Measurements from ENCODE around the gene TRIM45. TPM values are rescaled to one million over a fixed set of nuclear protein-coding genes. Genes with fewer than 3 reads are reported as not detected.
A peak's percentile ranks its signal among the peaks of the same experiment; 100 is the strongest.

TRIM45 gene
- total RNA-seq, 2 donors from 2014 or later, result 1.5 to 7.1 TPM

GRCh38 chr1:117070124-117070523, 51.4 kb downstream of the TRIM45 start:
- H3K27ac ChIP-seq, result no peak overlapping the region
- H3K36me3 ChIP-seq, result peaks cover 4% of the 10 kb centered on the region
- ATAC-seq (ENCODE audit: insufficient number of reproducible peaks, low FRiP score, low read depth), result no peak
- no peaks in the 10 kb centered on the region for H3K4me1 ChIP-seq (ENCODE audit: control insufficient read depth in 1 of 2, low read depth in 2 of 2)
- DNase-seq (ENCODE audit: low spot score), result no peak
- TF ChIP-seq CTCF (IDR thresholded peaks at IDR 0.05), result no peak
- no peaks in the 10 kb centered on the region for H3K9me3 ChIP-seq
- H3K4me3 ChIP-seq, result no peak overlapping the region
- no peaks in the 10 kb centered on the region for H3K27me3 ChIP-seq (replicated peaks; ENCODE audit: insufficient read depth)

DNA sequence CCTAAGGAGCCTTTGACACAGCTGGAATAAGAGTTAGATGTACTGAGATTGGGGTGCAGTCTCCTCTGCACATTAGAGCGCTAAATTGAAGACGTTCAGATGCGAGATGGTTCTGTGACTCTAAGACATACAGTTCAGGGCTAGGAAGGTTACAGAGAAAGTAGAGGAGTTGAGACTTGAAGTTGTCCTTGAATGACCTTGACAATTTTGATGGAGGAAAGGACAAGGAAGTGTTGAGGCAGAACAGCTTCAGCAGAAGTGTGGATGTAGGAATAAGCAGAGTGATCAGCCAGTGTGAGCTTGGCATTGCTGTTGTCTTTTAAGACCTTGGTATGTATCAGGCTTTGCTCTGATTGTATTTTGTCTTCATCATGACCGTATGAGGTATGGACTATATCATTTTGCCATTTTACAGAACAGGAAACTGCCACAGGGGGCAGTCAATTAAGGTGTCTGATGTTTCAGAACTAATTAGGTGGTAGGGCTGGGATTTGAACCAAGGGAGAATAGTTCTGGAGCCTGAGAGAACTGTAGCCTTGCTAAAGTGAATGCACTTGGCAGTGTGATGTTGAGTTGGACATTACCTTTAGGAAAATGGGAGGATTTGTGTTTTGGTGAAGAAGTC, 52.2 kb downstream of the TRIM45 start:
- no peaks in the 10 kb centered on the region for H3K9me3 ChIP-seq
- H3K36me3 ChIP-seq, result no peaks in the 10 kb centered on the region
- no peak overlapping the region for H3K27ac ChIP-seq
- ATAC-seq (ENCODE audit: insufficient number of reproducible peaks, low FRiP score, low read depth) (no peak), DNase-seq (ENCODE audit: low spot score) (no peak)
- no peaks in the 10 kb centered on the region for H3K4me1 ChIP-seq (ENCODE audit: control insufficient read depth in 1 of 2, low read depth in 2 of 2)
- TF ChIP-seq CTCF (IDR thresholded peaks at IDR 0.05), result no peak
- H3K4me3 ChIP-seq, result no peak overlapping the region
- no peaks in the 10 kb centered on the region for H3K27me3 ChIP-seq (replicated peaks; ENCODE audit: insufficient read depth)

DNA sequence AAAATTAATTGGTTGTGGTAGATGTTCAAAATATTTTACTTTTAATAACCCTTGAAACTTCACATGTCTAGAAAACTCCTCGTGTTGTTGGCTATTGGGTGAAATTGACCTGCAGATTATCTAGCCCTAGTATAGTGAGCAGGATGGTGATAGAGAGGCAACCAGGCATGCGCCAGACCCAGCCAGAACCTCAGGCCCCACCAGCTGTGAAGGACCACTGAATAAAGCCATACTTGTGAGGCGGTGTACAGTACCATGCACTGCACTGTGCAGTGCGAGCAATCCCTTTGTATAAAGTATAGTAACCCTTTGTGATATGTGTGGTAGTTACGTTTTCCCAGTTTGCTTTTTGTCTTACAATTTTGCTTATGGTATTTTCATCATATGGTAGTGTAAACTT, 53.0 kb downstream of the TRIM45 start:
- no peak for TF ChIP-seq CTCF (IDR thresholded peaks at IDR 0.05)
- ATAC-seq (ENCODE audit: insufficient number of reproducible peaks, low FRiP score, low read depth) (no peak), DNase-seq (ENCODE audit: low spot score) (no peak)
- no peaks in the 10 kb centered on the region for H3K36me3 ChIP-seq
- H3K9me3 ChIP-seq, result no peaks in the 10 kb centered on the region
- no peaks in the 10 kb centered on the region for H3K4me1 ChIP-seq (ENCODE audit: control insufficient read depth in 1 of 2, low read depth in 2 of 2)
- no peak overlapping the region for H3K4me3 ChIP-seq
- no peaks in the 10 kb centered on the region for H3K27me3 ChIP-seq (replicated peaks; ENCODE audit: insufficient read depth)
- H3K27ac ChIP-seq, result no peak overlapping the region

DNA sequence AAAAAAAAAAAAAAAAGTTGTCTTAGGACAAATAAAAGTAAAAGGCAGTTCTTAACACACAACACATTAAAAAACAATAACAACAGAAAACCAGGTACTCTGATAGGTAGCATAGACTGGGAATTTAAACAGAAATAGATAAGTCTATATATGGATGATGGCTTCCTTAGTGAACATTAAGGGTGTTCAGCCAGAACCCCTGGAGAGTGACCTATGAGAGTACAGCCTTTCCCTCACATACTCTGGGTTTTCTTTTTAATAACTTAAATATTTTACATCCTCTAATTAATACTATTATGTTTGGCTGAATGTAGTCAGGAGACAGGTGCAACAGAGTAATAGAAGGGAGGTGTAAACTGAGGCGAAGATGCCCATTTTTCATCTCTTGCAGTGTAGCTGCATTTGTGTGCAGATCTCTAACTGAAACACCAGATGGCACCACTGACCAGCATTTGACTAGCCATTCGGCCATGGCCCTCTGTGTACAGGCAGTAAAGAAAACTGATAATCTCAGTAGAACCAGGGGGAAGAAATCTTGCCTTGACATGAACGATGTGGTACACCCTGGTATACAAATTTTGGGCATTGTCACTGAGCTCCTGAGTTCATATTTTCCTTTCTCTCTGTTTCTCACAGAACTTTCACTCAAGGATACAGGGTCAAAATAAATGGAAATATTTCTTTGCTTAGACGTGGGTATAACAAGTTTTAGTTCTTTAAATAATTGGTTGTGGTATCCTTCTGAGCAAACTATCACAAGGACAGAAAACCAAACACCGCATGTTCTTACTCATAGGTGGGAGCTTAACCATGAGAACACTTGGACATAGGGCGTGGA, 53.8 kb downstream of the TRIM45 start:
- no peak overlapping the region for H3K27ac ChIP-seq
- DNase-seq (ENCODE audit: low spot score), result no peak
- H3K9me3 ChIP-seq, result no peaks in the 10 kb centered on the region
- no peaks in the 10 kb centered on the region for H3K36me3 ChIP-seq
- no peak overlapping the region for H3K4me3 ChIP-seq
- no peak for ATAC-seq (ENCODE audit: insufficient number of reproducible peaks, low FRiP score, low read depth)
- peak; percentile 73 for TF ChIP-seq CTCF (IDR thresholded peaks at IDR 0.05)
- no peaks in the 10 kb centered on the region for H3K27me3 ChIP-seq (replicated peaks; ENCODE audit: insufficient read depth)
- no peaks in the 10 kb centered on the region for H3K4me1 ChIP-seq (ENCODE audit: control insufficient read depth in 1 of 2, low read depth in 2 of 2)

GRCh38 chr1:117066367-117066766, 55.2 kb downstream of the TRIM45 start:
- Histone ChIP-seq H3K27me3 (replicated peaks; ENCODE audit: insufficient read depth) (no peaks in the 10 kb centered on the region), H3K4me3 (no peak overlapping the region), H3K36me3 (no peaks in the 10 kb centered on the region), H3K9me3 (no peaks in the 10 kb centered on the region), H3K4me1 (ENCODE audit: control insufficient read depth in 1 of 2, low read depth in 2 of 2) (no peaks in the 10 kb centered on the region), H3K27ac (no peak overlapping the region)
- DNase-seq (ENCODE audit: low spot score), result no peak
- no peak for ATAC-seq (ENCODE audit: insufficient number of reproducible peaks, low FRiP score, low read depth)
- no peak for TF ChIP-seq CTCF (IDR thresholded peaks at IDR 0.05)
